A549 treated with AZD9567 at 1 μM for 4 hours (cell line): ENCODE measurements around the gene RGS11. TPM values are rescaled to one million over a fixed set of nuclear protein-coding genes. Genes with fewer than 3 reads are reported as not detected.

Experiments used
- total RNA-seq: library from RNA; stranded (reverse); fragments of 200-300 nt; extraction: Qiagen RNA extraction; gene quantifications from 5 replicates; pipeline ENCODE4 v1.2.3, GENCODE V29; 2022; ENCODE audit not compliant: insufficient read depth

RGS11 gene
- 2.3 to 5.7 TPM (median 3.9 TPM) in 5 replicates for total RNA-seq

GRCh38 chr16:275786-276232 lies at the start of gene RGS11:
Gene RGS11 (minus strand): TSS chr16:275944. CDS start chr16:275911, 33 bp downstream.

GRCh38 chr16:283033-283805 lies 7.5 kb upstream of the RGS11 start, which contains the start of gene PDIA2:
Gene PDIA2 (plus strand): TSS chr16:283164. CDS start chr16:283170, 6 bp downstream.

GRCh38 chr16:280552-280951 lies 4.8 kb upstream of the RGS11 start, which contains the start of gene ARHGDIG:
Gene ARHGDIG (plus strand): TSS chr16:280591. CDS start chr16:280681, 90 bp downstream.

GRCh38 chr16:234468-235305 lies 41.1 kb downstream of the RGS11 start, which contains the start of gene FAM234A:
Gene FAM234A (plus strand): TSS chr16:234821. CDS start chr16:254414, 19,593 bp downstream.

GRCh38 chr16:228852-229730 lies 46.7 kb downstream of the RGS11 start, which contains the start of gene LUC7L:
Gene LUC7L (minus strand): TSS chr16:229449. CDS start chr16:229339, 110 bp downstream.

Other genes starting within 250 kb of the RGS11 start
- gene POLR3K, start 222.3 kb downstream of the RGS11 start, total RNA-seq = 29.9 to 41.1 TPM (median 37.5 TPM) in 5 replicates
- 70.0 to 81.8 TPM (median 75.7 TPM) in 5 replicates for gene SNRNP25, start 222.1 kb downstream of the RGS11 start, total RNA-seq
- 18.8 to 31.2 TPM (median 28.5 TPM) in 5 replicates for gene RHBDF1, start 203.3 kb downstream of the RGS11 start, total RNA-seq
- 52.2 to 79.0 TPM (median 74.7 TPM) in 5 replicates for gene MPG, start 197.7 kb downstream of the RGS11 start, total RNA-seq
- gene NPRL3, start 137.3 kb downstream of the RGS11 start, total RNA-seq = 25.3 to 28.4 TPM (median 26.4 TPM) in 5 replicates
- gene HBZ, start 123.3 kb downstream of the RGS11 start, total RNA-seq = 0.18 TPM in 1 of 5 replicates, not detected in the others
- not detected in 5 replicates for gene HBM, start 110.0 kb downstream of the RGS11 start, total RNA-seq
- gene HBA2, start 103.1 kb downstream of the RGS11 start, total RNA-seq = 0.29 to 1.0 TPM (median 1.0 TPM) in 3 of 5 replicates, not detected in the others
- 1.2 to 1.9 TPM (median 1.5 TPM) in 4 of 5 replicates, not detected in the other for gene HBA1, start 99.3 kb downstream of the RGS11 start, total RNA-seq
- gene HBQ1, start 95.5 kb downstream of the RGS11 start, total RNA-seq = 6.4 to 8.0 TPM (median 7.1 TPM) in 5 replicates
- gene LUC7L, start 46.5 kb downstream of the RGS11 start, total RNA-seq = 43.0 to 55.3 TPM (median 52.7 TPM) in 5 replicates
- gene FAM234A, start 41.1 kb downstream of the RGS11 start, total RNA-seq = 39.1 to 52.9 TPM (median 51.9 TPM) in 5 replicates
- gene ARHGDIG, start 4.6 kb upstream of the RGS11 start, total RNA-seq = 2.9 to 3.7 TPM (median 3.0 TPM) in 5 replicates
- gene PDIA2, start 7.2 kb upstream of the RGS11 start, total RNA-seq = 0.16 to 0.67 TPM (median 0.29 TPM) in 4 of 5 replicates, not detected in the other
- gene AXIN1, start 76.8 kb upstream of the RGS11 start, total RNA-seq = 21.4 to 36.9 TPM (median 34.6 TPM) in 5 replicates
- 112 to 128 TPM (median 125 TPM) in 5 replicates for gene MRPL28, start 94.6 kb upstream of the RGS11 start, total RNA-seq
- gene PGAP6, start 106.0 kb upstream of the RGS11 start, total RNA-seq = 36.0 to 40.7 TPM (median 37.3 TPM) in 5 replicates
- gene NME4, start 121.3 kb upstream of the RGS11 start, total RNA-seq = 326 to 424 TPM (median 419 TPM) in 5 replicates
- 22.9 to 32.3 TPM (median 31.6 TPM) in 5 replicates for gene DECR2, start 125.9 kb upstream of the RGS11 start, total RNA-seq
- gene RAB11FIP3, start 149.7 kb upstream of the RGS11 start, total RNA-seq = 23.5 to 29.0 TPM (median 27.5 TPM) in 5 replicates